Activated CD8-positive, alpha-beta T cell treated with anti-CD3 and anti-CD28 coated beads for 36 hours (primary cell): ENCODE data around the gene RAD23B. TPM values are rescaled to one million over a fixed set of nuclear protein-coding genes. Genes with fewer than 3 reads are reported as not detected.

Experiments
- ATAC-seq: fragments of 200-7000 bp; cut with Tn5 transposase; one replicate; pipeline ENCODE4 v1.10.0; 2021; ENCODE audit warnings: mild to moderate bottlenecking, moderate library complexity
- CTCF ChIA-PET: fragments of 350-600 bp; sonication (Branson Sonifier 250); formaldehyde crosslinking; loops from one replicate; lab custom pipeline; 2021; ENCODE audit warnings: antibody characterized with exemption; lab: Charles Lee
- POLR2A ChIA-PET: fragments of 350-600 bp; sonication (Branson Sonifier 250); formaldehyde crosslinking; loops from one replicate; lab custom pipeline; 2021; ENCODE audit warnings: antibody characterized with exemption; lab: Charles Lee
- DNase-seq: peaks from one replicate; pipeline ENCODE4 v3.0.0-alpha.2; 2020
- H3K27ac Mint-ChIP-seq: one replicate; pipeline ENCODE4 v1.8.0; 2021; ENCODE audit warnings: mild to moderate bottlenecking, mixed read lengths
- H3K27me3 Mint-ChIP-seq: one replicate; pipeline ENCODE4 v1.8.0; 2021; ENCODE audit warnings: mixed read lengths
- H3K36me3 Mint-ChIP-seq: one replicate; pipeline ENCODE4 v1.8.0; 2021; ENCODE audit warnings: low read depth, mixed read lengths
- H3K4me1 Mint-ChIP-seq: one replicate; pipeline ENCODE4 v1.8.0; 2021; ENCODE audit warnings: low read depth, mixed read lengths
- H3K4me3 Mint-ChIP-seq: one replicate; pipeline ENCODE4 v1.8.0; 2021; ENCODE audit warnings: mild to moderate bottlenecking, moderate library complexity, mixed read lengths
- H3K9me3 Mint-ChIP-seq: one replicate; pipeline ENCODE4 v1.8.0; 2021; ENCODE audit warnings: mixed read lengths
- intact Hi-C: fragments of 100-400 bp; cut with micrococcal nuclease; formaldehyde crosslinking; loops from one replicate; pipeline ENCODE4 v1.10.0; 2022
- total RNA-seq, 2 experiments: library from RNA; stranded (reverse); gene quantifications; one replicate each; pipeline ENCODE4 v1.2.3, GENCODE V29; 2021
- TF ChIP-seq, protein P1 (sequence below): fragments of 200-600 bp; IDR thresholded peaks from one replicate; pipeline ENCODE4 v1.8.0; 2022; ENCODE audit warnings: antibody characterized with exemption, mild to moderate bottlenecking

Gene RAD23B
- total RNA-seq, 2 experiments from 2014 or later: 115 to 117 TPM

DNA sequence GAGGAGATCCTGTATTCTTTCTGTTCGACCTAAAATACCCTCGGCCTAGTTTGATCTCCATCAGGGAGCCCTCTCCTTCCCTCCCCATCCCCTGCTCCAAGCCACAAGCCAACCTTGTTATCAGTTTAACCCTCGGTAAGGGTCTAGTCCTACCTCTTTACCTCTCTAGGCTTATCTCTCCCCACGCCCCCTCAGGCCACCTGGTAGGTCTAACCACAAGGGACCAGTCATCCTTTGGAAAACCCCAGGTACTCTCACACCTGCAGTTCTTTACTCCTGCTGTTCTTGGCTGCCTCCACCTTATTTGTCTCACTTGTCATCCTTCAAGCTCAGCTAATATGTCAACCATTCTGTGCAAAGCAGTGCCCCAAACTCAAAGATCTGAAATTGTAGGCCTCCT, 78.7 kb downstream of the RAD23B start:
- ATAC-seq (peak; percentile 37), DNase-seq (peak; percentile 14)
- H3K27ac Mint-ChIP-seq: no peak overlapping the region
- TF ChIP-seq, protein P1, sequence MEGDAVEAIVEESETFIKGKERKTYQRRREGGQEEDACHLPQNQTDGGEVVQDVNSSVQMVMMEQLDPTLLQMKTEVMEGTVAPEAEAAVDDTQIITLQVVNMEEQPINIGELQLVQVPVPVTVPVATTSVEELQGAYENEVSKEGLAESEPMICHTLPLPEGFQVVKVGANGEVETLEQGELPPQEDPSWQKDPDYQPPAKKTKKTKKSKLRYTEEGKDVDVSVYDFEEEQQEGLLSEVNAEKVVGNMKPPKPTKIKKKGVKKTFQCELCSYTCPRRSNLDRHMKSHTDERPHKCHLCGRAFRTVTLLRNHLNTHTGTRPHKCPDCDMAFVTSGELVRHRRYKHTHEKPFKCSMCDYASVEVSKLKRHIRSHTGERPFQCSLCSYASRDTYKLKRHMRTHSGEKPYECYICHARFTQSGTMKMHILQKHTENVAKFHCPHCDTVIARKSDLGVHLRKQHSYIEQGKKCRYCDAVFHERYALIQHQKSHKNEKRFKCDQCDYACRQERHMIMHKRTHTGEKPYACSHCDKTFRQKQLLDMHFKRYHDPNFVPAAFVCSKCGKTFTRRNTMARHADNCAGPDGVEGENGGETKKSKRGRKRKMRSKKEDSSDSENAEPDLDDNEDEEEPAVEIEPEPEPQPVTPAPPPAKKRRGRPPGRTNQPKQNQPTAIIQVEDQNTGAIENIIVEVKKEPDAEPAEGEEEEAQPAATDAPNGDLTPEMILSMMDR: no peak
- ChIA-PET CTCF (no interaction called here), POLR2A (no interaction called here)
- H3K4me1 Mint-ChIP-seq: peaks cover 2% of the 10 kb centered on the region
- intact Hi-C loops: no loop called here
- H3K9me3 Mint-ChIP-seq: no peaks in the 10 kb centered on the region
- no peak overlapping the region for H3K4me3 Mint-ChIP-seq
- no peaks in the 10 kb centered on the region for H3K36me3 Mint-ChIP-seq
- H3K27me3 Mint-ChIP-seq: peaks cover 3% of the 10 kb centered on the region

DNA sequence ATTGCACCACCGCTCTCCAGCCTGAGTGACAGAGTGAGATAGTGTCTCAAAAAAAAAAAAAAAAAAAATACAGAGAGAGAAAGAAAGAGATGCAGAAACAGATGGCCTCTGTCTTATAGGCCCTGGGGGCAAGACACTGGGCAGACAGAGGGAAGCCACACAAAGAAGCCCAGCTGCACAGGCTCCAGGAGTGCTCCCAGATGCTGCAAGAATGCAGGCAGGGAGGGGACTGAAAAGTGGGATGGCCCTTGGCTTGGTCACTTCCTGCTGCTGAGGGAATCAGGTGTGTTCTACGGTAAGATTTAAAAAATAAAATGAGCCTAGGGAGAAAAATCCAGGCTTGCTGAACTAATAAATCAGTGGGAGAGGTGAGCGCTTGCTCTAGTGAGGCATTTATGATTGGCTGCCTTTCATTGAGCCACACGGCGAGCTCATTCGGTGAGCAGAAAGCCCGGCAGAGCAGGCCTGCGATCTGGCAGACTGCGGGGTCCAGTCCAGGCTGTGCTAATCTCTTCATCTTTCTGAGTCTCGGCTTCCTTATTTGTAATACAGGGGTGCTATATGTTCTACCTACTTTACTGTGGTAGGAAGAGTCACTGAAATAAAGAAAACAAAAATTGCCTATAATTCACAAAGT, 80.6 kb downstream of the RAD23B start:
- no peak overlapping the region for H3K27ac Mint-ChIP-seq
- peaks cover 5% of the 10 kb centered on the region for H3K27me3 Mint-ChIP-seq
- H3K4me1 Mint-ChIP-seq: peaks cover 2% of the 10 kb centered on the region
- TF ChIP-seq, protein P1: no peak
- ChIA-PET POLR2A (no interaction called here), CTCF (no interaction called here)
- intact Hi-C loops: no loop called here
- ATAC-seq (no peak), DNase-seq (no peak)
- H3K4me3 Mint-ChIP-seq: no peak overlapping the region
- no peaks in the 10 kb centered on the region for H3K36me3 Mint-ChIP-seq
- H3K9me3 Mint-ChIP-seq: no peaks in the 10 kb centered on the region

DNA sequence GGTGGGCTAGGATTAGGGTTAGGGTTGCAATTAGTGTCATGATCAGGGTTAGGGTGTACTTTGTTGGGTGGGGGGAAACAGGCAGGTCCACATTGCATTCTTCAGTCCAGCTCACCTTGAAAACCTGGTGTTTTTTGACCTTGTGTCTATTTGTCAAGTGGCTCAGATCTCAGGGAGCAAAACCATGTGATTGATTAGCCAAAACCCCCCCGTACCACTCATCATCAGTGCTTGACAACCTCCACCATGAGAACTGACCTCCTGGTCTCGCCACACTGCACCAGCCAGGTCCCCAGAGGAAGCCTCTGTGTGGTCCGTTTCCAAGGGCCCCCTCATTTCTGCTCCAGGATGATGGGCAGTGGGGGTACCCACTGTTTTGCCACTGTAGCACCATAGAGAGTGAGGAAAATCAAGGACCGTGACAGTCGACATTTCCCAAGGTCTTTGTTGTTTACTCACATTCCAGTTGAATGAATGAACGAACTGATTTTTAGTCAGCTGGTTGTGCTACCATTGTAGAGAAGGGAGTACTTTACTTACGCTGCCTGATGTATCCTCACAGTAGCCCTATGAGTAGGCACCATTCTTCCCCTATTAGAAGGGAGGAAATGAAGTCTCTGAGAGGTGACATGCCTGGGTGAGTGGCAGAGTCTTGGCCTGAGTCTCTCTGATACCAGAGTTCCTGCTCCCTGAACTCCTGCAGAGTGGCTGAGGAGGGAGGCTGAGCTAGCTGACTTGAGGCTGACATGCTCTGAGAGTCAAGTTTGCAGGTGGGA, 84.8 kb downstream of the RAD23B start:
- ChIA-PET POLR2A (no interaction called here), CTCF (no interaction called here)
- no peaks in the 10 kb centered on the region for H3K9me3 Mint-ChIP-seq
- H3K27me3 Mint-ChIP-seq: peaks cover 11% of the 10 kb centered on the region
- TF ChIP-seq, protein P1: no peak
- no peaks in the 10 kb centered on the region for H3K4me1 Mint-ChIP-seq
- DNase-seq (no peak), ATAC-seq (no peak)
- H3K4me3 Mint-ChIP-seq: no peak overlapping the region
- H3K27ac Mint-ChIP-seq: no peak overlapping the region
- intact Hi-C loops: no loop called here
- no peaks in the 10 kb centered on the region for H3K36me3 Mint-ChIP-seq

DNA sequence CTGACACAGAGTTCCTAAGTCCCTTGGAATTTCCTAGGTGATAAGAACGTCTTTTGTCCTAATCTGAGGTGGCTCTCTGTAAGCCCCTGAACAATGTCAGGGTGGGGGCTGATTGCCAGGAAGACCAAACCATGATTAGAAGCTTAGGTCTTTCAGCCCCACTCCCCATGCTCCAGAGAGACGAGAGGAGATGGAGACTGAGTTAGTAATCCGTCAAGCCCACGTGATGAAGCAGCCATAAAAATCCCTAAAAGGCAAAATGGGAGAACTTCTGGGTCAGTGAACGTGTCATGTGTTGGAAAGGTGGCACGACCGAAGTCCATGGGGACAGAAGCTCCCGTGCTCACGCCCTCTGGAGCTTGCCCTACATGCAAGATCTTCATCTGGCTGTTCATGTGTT, 85.6 kb downstream of the RAD23B start:
- H3K4me1 Mint-ChIP-seq: no peaks in the 10 kb centered on the region
- intact Hi-C loops: no loop called here
- ATAC-seq (no peak), DNase-seq (no peak)
- TF ChIP-seq, protein P1: no peak
- no peaks in the 10 kb centered on the region for H3K36me3 Mint-ChIP-seq
- no peaks in the 10 kb centered on the region for H3K9me3 Mint-ChIP-seq
- no peak overlapping the region for H3K4me3 Mint-ChIP-seq
- no peak overlapping the region for H3K27ac Mint-ChIP-seq
- peaks cover 11% of the 10 kb centered on the region for H3K27me3 Mint-ChIP-seq
- POLR2A ChIA-PET: no interaction called here
- CTCF ChIA-PET: no interaction called here

DNA sequence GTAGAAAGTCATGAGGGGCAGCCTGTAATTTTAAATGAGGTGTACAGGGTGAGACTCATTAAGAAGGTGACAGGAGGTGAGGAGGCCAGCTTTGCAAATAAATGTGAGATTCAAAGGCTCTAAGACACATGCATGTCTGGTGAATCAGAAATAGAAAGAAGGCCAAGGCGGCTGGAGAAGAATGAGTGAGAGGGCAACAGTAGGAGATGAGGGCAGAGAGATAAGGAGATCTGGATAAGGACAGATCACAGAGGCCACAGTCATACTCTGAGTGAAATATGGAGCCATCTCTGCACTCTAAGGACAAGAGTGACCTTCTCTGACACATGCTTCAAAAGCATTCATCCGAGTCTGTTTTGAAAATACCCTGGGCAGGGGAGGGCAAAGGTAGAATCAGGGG, 90.7 kb downstream of the RAD23B start:
- CTCF ChIA-PET: no interaction called here
- H3K36me3 Mint-ChIP-seq: no peaks in the 10 kb centered on the region
- H3K27ac Mint-ChIP-seq: no peak overlapping the region
- DNase-seq (no peak), ATAC-seq (no peak)
- H3K4me1 Mint-ChIP-seq: no peaks in the 10 kb centered on the region
- H3K4me3 Mint-ChIP-seq: no peak overlapping the region
- POLR2A ChIA-PET: no interaction called here
- peaks cover 5% of the 10 kb centered on the region for H3K27me3 Mint-ChIP-seq
- no peaks in the 10 kb centered on the region for H3K9me3 Mint-ChIP-seq
- intact Hi-C loops: no loop called here
- TF ChIP-seq, protein P1: no peak
